ENCODE measurements around the gene PRAC2. TPM values are rescaled to one million over a fixed set of nuclear protein-coding genes. Genes with fewer than 3 reads are reported as not detected.

PRAC2 gene
- total and polyA plus RNA-seq, 2 of the 13 experiments (the other 11 are each of a cell fraction or from before 2014, with no cell fraction given): not detected

GRCh38 chr17:48704361-48705248 is 18.4 kb upstream of the PRAC2 start (continued):
- TF ChIP-seq, protein P1, sequence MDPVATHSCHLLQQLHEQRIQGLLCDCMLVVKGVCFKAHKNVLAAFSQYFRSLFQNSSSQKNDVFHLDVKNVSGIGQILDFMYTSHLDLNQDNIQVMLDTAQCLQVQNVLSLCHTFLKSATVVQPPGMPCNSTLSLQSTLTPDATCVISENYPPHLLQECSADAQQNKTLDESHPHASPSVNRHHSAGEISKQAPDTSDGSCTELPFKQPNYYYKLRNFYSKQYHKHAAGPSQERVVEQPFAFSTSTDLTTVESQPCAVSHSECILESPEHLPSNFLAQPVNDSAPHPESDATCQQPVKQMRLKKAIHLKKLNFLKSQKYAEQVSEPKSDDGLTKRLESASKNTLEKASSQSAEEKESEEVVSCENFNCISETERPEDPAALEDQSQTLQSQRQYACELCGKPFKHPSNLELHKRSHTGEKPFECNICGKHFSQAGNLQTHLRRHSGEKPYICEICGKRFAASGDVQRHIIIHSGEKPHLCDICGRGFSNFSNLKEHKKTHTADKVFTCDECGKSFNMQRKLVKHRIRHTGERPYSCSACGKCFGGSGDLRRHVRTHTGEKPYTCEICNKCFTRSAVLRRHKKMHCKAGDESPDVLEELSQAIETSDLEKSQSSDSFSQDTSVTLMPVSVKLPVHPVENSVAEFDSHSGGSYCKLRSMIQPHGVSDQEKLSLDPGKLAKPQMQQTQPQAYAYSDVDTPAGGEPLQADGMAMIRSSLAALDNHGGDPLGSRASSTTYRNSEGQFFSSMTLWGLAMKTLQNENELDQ (CRISPR knock-in tag; IDR thresholded peaks at IDR 0.05; ENCODE audit: borderline replicate concordance): no peak

DNA sequence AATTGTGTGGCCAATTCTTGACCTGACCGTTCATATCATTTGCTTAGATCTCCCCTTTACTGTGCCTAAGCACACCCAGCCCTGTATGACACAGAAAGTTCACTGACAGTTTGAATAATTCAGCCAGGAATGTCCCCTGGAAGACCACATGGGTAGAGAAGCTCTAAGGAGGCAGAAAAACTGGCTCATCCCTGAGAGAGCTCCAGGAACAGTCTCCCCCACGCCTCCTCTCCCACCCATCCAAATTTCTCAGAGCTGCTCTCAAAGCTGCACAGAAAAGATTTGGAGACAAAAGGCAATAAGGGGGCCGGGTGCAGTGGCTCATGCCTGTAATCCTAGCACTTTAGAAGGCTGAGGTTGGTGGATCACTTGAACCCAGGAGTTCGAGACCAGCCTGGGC is 11.9 kb upstream of the PRAC2 start:
- WGBS (ENCODE audit: low lambda C conversion rate): 3% methylated on average over 4 of the region's 4 CpGs
- H3K79me2 ChIP-seq (ENCODE audit: insufficient read depth, low read length): no peaks in the 10 kb centered on the region
- ChIA-PET POLR2A (no interaction called here), CTCF (ENCODE audit: low intra/inter-chr PET ratio, low total read pairs) (no interaction called here)
- H3K4me3 ChIP-seq (replicated peaks in 1 of 3; ENCODE audit: insufficient read depth in 1 of 3, low read depth in 2 of 3, low read length in 3 of 3): no peak overlapping the region
- ATAC-seq: no peak
- peaks cover 4% of the 10 kb centered on the region for H3K4me1 ChIP-seq (ENCODE audit: insufficient read depth, low read length)
- intact Hi-C loops (cut with micrococcal nuclease; ENCODE audit: unreplicated experiment) (no loop called here), in situ Hi-C loops (cut with HindIII; ENCODE audit: extremely low pct_ligation_motif_present, low pct_unique_long_range_greater_than_20kb) (no loop called here)
- H2AFZ ChIP-seq (ENCODE audit: low read length): no peak overlapping the region
- FAIRE-seq: no peak
- DNase-seq (ENCODE audit: low spot score): no peak
- no peaks in the 10 kb centered on the region for H3K9me3 ChIP-seq (ENCODE audit: low read length)
- H3K27ac ChIP-seq (ENCODE audit: extremely low read length, insufficient read depth, low read length): no peak overlapping the region
- no peak overlapping the region for H3K4me2 ChIP-seq (ENCODE audit: low read depth, low read length)
- peaks cover 2 to 51% of the 10 kb centered on the region in 2 experiments; a peak in 4 of 5 replicates for H3K27me3 ChIP-seq (ENCODE audit: control insufficient read depth in 1 of 2, insufficient read depth in 2 of 2, low read length in 2 of 2)
- H4K20me1 ChIP-seq (ENCODE audit: insufficient read depth, low read length): no peaks in the 10 kb centered on the region
- H3K36me3 ChIP-seq (replicated peaks in 1 of 2; ENCODE audit: control insufficient read depth in 1 of 2, insufficient read depth in 2 of 2, low read length in 2 of 2): no peaks in the 10 kb centered on the region
- BruUV-seq (replicated peaks): no TSS peak
- no peak overlapping the region for H3K9ac ChIP-seq (ENCODE audit: insufficient read depth, low read depth, low read length)
- TF ChIP-seq, protein P2, sequence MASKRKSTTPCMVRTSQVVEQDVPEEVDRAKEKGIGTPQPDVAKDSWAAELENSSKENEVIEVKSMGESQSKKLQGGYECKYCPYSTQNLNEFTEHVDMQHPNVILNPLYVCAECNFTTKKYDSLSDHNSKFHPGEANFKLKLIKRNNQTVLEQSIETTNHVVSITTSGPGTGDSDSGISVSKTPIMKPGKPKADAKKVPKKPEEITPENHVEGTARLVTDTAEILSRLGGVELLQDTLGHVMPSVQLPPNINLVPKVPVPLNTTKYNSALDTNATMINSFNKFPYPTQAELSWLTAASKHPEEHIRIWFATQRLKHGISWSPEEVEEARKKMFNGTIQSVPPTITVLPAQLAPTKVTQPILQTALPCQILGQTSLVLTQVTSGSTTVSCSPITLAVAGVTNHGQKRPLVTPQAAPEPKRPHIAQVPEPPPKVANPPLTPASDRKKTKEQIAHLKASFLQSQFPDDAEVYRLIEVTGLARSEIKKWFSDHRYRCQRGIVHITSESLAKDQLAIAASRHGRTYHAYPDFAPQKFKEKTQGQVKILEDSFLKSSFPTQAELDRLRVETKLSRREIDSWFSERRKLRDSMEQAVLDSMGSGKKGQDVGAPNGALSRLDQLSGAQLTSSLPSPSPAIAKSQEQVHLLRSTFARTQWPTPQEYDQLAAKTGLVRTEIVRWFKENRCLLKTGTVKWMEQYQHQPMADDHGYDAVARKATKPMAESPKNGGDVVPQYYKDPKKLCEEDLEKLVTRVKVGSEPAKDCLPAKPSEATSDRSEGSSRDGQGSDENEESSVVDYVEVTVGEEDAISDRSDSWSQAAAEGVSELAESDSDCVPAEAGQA (IDR thresholded peaks at IDR 0.05; ENCODE audit: low read depth): no peak
- TF ChIP-seq, protein P2 (CRISPR knock-in tag; IDR thresholded peaks at IDR 0.05; ENCODE audit: borderline replicate concordance): no peak
- TF ChIP-seq KLF15 (CRISPR knock-in tag; IDR thresholded peaks at IDR 0.05; ENCODE audit: borderline replicate concordance) (no peak), NONO (IDR thresholded peaks at IDR 0.05) (no peak), NONO (CRISPR knock-in tag; conservative IDR thresholded peaks at IDR 0.05) (no peak), KDM4B (CRISPR knock-in tag; IDR thresholded peaks at IDR 0.05) (no peak), ARNTL (CRISPR knock-in tag; IDR thresholded peaks at IDR 0.05) (no peak), ZBTB39 (CRISPR knock-in tag; IDR thresholded peaks at IDR 0.05) (no peak), ZC3H4 (CRISPR knock-in tag; IDR thresholded peaks at IDR 0.05; ENCODE audit: borderline replicate concordance) (no peak), STAG1 (CRISPR knock-in tag; IDR thresholded peaks at IDR 0.05) (no peak)

Measured in HepG2 (cell line).